ENCODE results near the gene IPPK.

Gene IPPK

GRCh38 chr9:92718086-92719001 lies 48.4 kb upstream of the IPPK start:
- peak overlapping the region; percentile 29 for H3K4me3 ChIP-seq (ENCODE audit: low read depth, low read length, poor library complexity, severe bottlenecking)
- H3K4me1 ChIP-seq (ENCODE audit: insufficient read depth, low read length, severe bottlenecking) = peaks cover 68% of the 10 kb centered on the region

DNA sequence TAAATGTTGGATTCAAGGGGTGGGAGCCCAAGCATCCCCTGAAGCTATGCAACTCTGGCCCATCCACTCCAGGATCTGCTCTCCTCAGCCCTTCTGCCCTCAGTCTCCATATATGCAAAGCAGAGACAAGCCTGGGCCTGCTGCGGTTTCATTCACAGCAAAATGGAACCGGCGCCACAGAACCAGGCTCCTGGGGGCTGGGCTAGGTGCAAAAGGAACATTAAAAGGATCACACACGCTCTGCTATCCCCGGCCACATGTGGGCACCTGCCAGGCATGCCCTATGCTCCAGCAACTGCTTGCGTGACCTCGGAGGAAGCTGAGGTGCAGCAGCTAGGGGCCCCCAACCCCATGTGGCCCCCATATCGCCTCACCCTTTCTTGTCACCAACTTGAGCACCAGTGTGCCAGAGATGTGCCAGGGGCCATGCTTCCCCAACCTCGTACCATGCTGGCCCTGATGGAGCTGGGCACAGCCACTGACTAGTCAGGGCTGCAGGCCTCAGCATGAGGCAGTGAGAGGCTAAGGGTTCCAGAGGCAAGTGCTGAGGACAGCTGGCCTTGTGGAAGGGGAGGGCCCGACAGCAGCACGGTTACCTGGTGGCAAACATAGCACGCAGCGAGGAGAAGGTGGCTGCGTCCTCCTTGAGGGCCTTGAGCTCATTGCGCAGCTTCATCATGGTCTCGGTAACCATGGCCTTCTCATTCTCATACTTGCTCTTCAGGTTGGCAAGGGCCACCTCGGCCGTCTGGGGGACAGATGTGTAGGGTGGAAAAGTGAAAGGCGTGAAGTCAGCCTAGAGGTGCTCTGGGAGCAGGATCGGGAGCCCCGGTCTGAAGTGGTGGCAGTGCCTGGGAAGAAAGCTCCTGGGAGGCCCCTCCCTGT lies 47.5 kb upstream of the IPPK start:
- Histone ChIP-seq H3K27me3 (ENCODE audit: insufficient read depth, low read length) (no peaks in the 10 kb centered on the region), H2AFZ (ENCODE audit: low read length) (no peak overlapping the region), H3K9me3 (ENCODE audit: low read length) (no peaks in the 10 kb centered on the region), H4K20me1 (ENCODE audit: insufficient read depth, low read length) (no peaks in the 10 kb centered on the region), H3K27ac (ENCODE audit: low read depth, low read length, poor library complexity, severe bottlenecking) (peak overlapping the region; percentile 93), H3K4me2 (ENCODE audit: low read length) (peak overlapping the region; percentile 47), H3K9me2 (ENCODE audit: low read depth, low read length) (no peaks in the 10 kb centered on the region), H3K79me2 (ENCODE audit: insufficient read depth, low read length) (no peaks in the 10 kb centered on the region), H3K36me3 (ENCODE audit: insufficient read depth, low read length) (peaks cover 94% of the 10 kb centered on the region), H3K4me1 (ENCODE audit: insufficient read depth, low read length, severe bottlenecking) (peaks cover 59% of the 10 kb centered on the region), H3F3A (ENCODE audit: insufficient read depth, low read length) (peaks cover 7% of the 10 kb centered on the region; the same call in 1 of the 2 replicates), H3K9ac (ENCODE audit: low read length) (peak overlapping the region; percentile 43; the same call in 1 of the 2 replicates), H3K4me3 (ENCODE audit: low read depth, low read length, poor library complexity, severe bottlenecking) (peak overlapping the region; percentile 29)
- TF ChIP-seq EZH2 (IDR thresholded peaks at IDR 0.05; ENCODE audit: borderline replicate concordance, low read length) = no peak
- TF ChIP-seq, protein P1, sequence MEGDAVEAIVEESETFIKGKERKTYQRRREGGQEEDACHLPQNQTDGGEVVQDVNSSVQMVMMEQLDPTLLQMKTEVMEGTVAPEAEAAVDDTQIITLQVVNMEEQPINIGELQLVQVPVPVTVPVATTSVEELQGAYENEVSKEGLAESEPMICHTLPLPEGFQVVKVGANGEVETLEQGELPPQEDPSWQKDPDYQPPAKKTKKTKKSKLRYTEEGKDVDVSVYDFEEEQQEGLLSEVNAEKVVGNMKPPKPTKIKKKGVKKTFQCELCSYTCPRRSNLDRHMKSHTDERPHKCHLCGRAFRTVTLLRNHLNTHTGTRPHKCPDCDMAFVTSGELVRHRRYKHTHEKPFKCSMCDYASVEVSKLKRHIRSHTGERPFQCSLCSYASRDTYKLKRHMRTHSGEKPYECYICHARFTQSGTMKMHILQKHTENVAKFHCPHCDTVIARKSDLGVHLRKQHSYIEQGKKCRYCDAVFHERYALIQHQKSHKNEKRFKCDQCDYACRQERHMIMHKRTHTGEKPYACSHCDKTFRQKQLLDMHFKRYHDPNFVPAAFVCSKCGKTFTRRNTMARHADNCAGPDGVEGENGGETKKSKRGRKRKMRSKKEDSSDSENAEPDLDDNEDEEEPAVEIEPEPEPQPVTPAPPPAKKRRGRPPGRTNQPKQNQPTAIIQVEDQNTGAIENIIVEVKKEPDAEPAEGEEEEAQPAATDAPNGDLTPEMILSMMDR (IDR thresholded peaks at IDR 0.05; ENCODE audit: low read length) = no peak

More at GRCh38 chr9:92718086-92719001, 48.4 kb upstream of the IPPK start:
- H3K9ac ChIP-seq (ENCODE audit: low read length) = peak overlapping the region; percentile 43; the same call in 1 of the 2 replicates
- no peak for TF ChIP-seq EZH2 (IDR thresholded peaks at IDR 0.05; ENCODE audit: borderline replicate concordance, low read length)
- TF ChIP-seq, protein P1 (IDR thresholded peaks at IDR 0.05; ENCODE audit: low read length) = no peak
- no peaks in the 10 kb centered on the region for H3K27me3 ChIP-seq (ENCODE audit: insufficient read depth, low read length)
- no peaks in the 10 kb centered on the region for H3K79me2 ChIP-seq (ENCODE audit: insufficient read depth, low read length)
- H3K4me2 ChIP-seq (ENCODE audit: low read length) = peak overlapping the region; percentile 47; the same call in 1 of the 2 replicates
- peaks cover 7% of the 10 kb centered on the region; the same call in 1 of the 2 replicates for H3F3A ChIP-seq (ENCODE audit: insufficient read depth, low read length)
- no peaks in the 10 kb centered on the region for H4K20me1 ChIP-seq (ENCODE audit: insufficient read depth, low read length)
- peak overlapping the region; percentile 93 for H3K27ac ChIP-seq (ENCODE audit: low read depth, low read length, poor library complexity, severe bottlenecking)
- H3K9me2 ChIP-seq (ENCODE audit: low read depth, low read length) = no peaks in the 10 kb centered on the region
- no peak overlapping the region for H2AFZ ChIP-seq (ENCODE audit: low read length)
- H3K36me3 ChIP-seq (ENCODE audit: insufficient read depth, low read length) = peaks cover 88% of the 10 kb centered on the region
- H3K9me3 ChIP-seq (ENCODE audit: low read length) = no peaks in the 10 kb centered on the region

DNA sequence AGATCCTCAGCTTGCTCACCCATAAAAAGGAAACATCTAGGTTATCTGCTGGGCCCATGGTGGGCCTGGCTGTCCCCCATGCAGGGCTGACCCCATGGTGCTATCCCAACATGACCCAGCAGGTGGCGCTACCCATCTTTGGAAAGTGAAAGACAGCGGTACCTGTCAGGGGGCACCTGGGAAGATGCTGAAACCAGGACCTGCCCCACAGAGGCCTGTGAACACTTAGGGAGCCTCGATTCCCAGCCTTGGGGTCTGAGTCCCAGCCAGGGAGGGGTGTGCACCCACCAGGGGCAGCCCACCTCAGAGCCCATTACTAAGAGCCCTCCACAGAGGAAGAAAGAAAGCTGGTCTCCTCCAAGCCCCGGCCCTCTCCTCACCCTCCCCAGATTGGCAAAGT lies 46.6 kb upstream of the IPPK start:
- H3K27ac ChIP-seq (ENCODE audit: low read depth, low read length, poor library complexity, severe bottlenecking) = peak overlapping the region; percentile 93

More for the DNA sequence above, 46.6 kb upstream of the IPPK start:
- Histone ChIP-seq H3K4me2 (ENCODE audit: low read length) (peak overlapping the region; percentile 47), H3K4me3 (ENCODE audit: low read depth, low read length, poor library complexity, severe bottlenecking) (no peak overlapping the region), H4K20me1 (ENCODE audit: insufficient read depth, low read length) (no peaks in the 10 kb centered on the region), H2AFZ (ENCODE audit: low read length) (no peak overlapping the region), H3K9me2 (ENCODE audit: low read depth, low read length) (no peaks in the 10 kb centered on the region), H3F3A (ENCODE audit: insufficient read depth, low read length) (peaks cover 4% of the 10 kb centered on the region; the same call in 1 of the 2 replicates), H3K79me2 (ENCODE audit: insufficient read depth, low read length) (no peaks in the 10 kb centered on the region), H3K36me3 (ENCODE audit: insufficient read depth, low read length) (peaks cover 93% of the 10 kb centered on the region), H3K9ac (ENCODE audit: low read length) (peak overlapping the region; percentile 26; the same call in 1 of the 2 replicates), H3K9me3 (ENCODE audit: low read length) (no peaks in the 10 kb centered on the region), H3K4me1 (ENCODE audit: insufficient read depth, low read length, severe bottlenecking) (peaks cover 51% of the 10 kb centered on the region), H3K27me3 (ENCODE audit: insufficient read depth, low read length) (no peaks in the 10 kb centered on the region)
- TF ChIP-seq, protein P1 (IDR thresholded peaks at IDR 0.05; ENCODE audit: low read length) = peak; percentile 95
- TF ChIP-seq EZH2 (IDR thresholded peaks at IDR 0.05; ENCODE audit: borderline replicate concordance, low read length) = no peak
